Measurements from ENCODE around the gene GAGE2A.

The GAGE2A gene

GRCh38 chrX:49644991-49645637 is 55.8 kb downstream of the GAGE2A start:
- Histone ChIP-seq H3K9me3 (ENCODE audit: control insufficient read depth, insufficient read depth, low read length) (no peaks in the 10 kb centered on the region), H3K4me1 (ENCODE audit: insufficient read depth, low read length) (no peaks in the 10 kb centered on the region), H3K9ac (ENCODE audit: low read depth, low read length) (no peak overlapping the region), H3K36me3 (ENCODE audit: insufficient read depth, low read length) (no peaks in the 10 kb centered on the region)

Data from ES-I3 (cell line).